ENCODE data around the gene IPO7. TPM values are rescaled to one million over a fixed set of nuclear protein-coding genes. Genes with fewer than 3 reads are reported as not detected.
A peak's percentile ranks its signal among the peaks of the same experiment; 100 is the strongest.

The IPO7 gene
- total RNA-seq, 1 experiment from 2014 or later = 205 TPM

DNA sequence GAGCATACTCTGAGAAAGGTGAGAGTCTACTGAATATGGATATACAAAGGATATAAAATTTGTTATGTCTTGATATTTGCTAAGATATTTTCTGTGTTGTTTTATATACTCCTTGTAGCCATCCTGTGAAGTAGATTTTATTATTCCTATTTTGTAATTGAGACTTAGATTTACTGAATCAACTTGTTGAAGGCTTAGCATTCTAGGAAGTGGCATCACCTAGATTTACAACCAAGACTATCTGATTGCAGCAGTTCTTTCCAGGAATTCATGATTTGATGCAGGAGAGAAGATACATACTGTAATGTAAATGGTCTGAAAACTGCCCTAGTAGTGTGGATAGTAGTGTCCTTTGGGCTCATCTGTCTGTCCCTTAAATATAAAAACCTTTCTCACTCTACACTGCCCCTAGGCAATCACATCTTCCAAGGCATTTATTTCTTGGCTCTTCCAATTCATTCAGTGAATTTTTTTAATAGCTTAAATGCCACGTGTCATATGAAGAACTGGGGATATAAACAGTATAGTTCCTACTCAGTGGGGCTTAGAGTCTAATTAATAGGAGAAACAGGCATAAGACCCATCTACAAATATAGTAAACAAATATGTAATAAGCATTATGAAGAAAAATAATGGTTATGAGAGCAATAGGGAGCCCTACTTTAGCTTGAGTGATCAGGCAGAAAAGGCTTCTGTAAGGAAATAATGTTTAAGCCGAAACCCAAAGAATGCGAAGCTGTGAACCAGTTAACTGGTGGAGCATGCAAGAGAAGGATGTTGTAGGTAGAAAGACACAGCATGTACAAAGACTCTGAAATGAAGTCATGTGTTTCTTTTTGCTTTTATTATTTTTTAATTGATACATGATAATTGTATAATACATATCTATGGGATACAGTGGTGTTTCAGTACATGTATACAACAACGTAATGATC is 13.6 kb downstream of the IPO7 start:
- H3K4me2 ChIP-seq (ENCODE audit: insufficient read depth, insufficient read length, low read length) = no peak overlapping the region
- Mint-ChIP-seq H3K36me3 (ENCODE audit: insufficient read depth in 1 of 3, low read depth in 3 of 3) (peaks cover 8 to 31% (median 25%) of the 10 kb centered on the region in 3 experiments; a peak in 6 of 7 replicates), H3K9me3 (no peaks in the 10 kb centered on the region), H3K27ac (peak overlapping the region in 1 of 3 experiments; percentile 90; a peak in 3 of 7 replicates), H3K27me3 (ENCODE audit: low read depth) (no peaks in the 10 kb centered on the region), H3K4me3 (no peak overlapping the region), H3K4me1 (peaks cover 24 to 26% of the 10 kb centered on the region in 2 experiments)
- H3K23me2 ChIP-seq (ENCODE audit: insufficient read length, low read depth, low read length, poor library complexity, severe bottlenecking) = no peaks in the 10 kb centered on the region
- no peak overlapping the region for H2BK12ac ChIP-seq (ENCODE audit: insufficient read length, low read depth, low read length)
- no CpG with 5 or more reads among the region's 4 CpGs for WGBS (ENCODE audit: extremely low coverage, insufficient read length, low lambda C conversion rate)
- no peak overlapping the region for H3K27ac ChIP-seq (ENCODE audit: insufficient read length, low read depth, low read length)
- no peak overlapping the region for H3K9ac ChIP-seq (ENCODE audit: extremely low read depth, insufficient read length, low read length)
- no peak overlapping the region for H3K4ac ChIP-seq (ENCODE audit: low read depth, low read length)
- no peak overlapping the region for H3K56ac ChIP-seq (ENCODE audit: insufficient read length, low read depth, low read length)
- peaks cover 64% of the 10 kb centered on the region for H3K79me2 ChIP-seq (ENCODE audit: insufficient read depth, low read length)
- no peaks in the 10 kb centered on the region for H3K9me3 ChIP-seq (ENCODE audit: control insufficient read depth, low read depth, low read length)
- no peaks in the 10 kb centered on the region for H4K20me1 ChIP-seq (ENCODE audit: control insufficient read depth, insufficient read depth, insufficient read length)
- no peaks in the 10 kb centered on the region for H3K27me3 ChIP-seq (ENCODE audit: insufficient read depth, low read length)
- H3K14ac ChIP-seq (ENCODE audit: insufficient read depth, low read length) = no peak overlapping the region
- H2BK5ac ChIP-seq (ENCODE audit: insufficient read length, low read length) = no peak overlapping the region
- no peak overlapping the region for H4K91ac ChIP-seq (ENCODE audit: insufficient read length, low read depth, low read length)
- no peak overlapping the region for H2BK15ac ChIP-seq (ENCODE audit: low read depth, low read length)
- H2BK120ac ChIP-seq (ENCODE audit: low read depth, low read length, poor library complexity, severe bottlenecking) = no peak overlapping the region
- no peak overlapping the region for H4K8ac ChIP-seq (replicated peaks; ENCODE audit: insufficient read length, low read depth, low read length)
- H3K23ac ChIP-seq (ENCODE audit: insufficient read length, low read depth, low read length) = no peak overlapping the region
- no peak for DNase-seq
- H3K18ac ChIP-seq (ENCODE audit: insufficient read length, low read depth, low read length) = no peak overlapping the region
- no peak overlapping the region for H3T11ph ChIP-seq (ENCODE audit: low read length)
- no peak overlapping the region for H2AFZ ChIP-seq (ENCODE audit: low read length)
- H2AK5ac ChIP-seq (ENCODE audit: insufficient read length, low read length) = no peak overlapping the region
- TF ChIP-seq, protein P1, sequence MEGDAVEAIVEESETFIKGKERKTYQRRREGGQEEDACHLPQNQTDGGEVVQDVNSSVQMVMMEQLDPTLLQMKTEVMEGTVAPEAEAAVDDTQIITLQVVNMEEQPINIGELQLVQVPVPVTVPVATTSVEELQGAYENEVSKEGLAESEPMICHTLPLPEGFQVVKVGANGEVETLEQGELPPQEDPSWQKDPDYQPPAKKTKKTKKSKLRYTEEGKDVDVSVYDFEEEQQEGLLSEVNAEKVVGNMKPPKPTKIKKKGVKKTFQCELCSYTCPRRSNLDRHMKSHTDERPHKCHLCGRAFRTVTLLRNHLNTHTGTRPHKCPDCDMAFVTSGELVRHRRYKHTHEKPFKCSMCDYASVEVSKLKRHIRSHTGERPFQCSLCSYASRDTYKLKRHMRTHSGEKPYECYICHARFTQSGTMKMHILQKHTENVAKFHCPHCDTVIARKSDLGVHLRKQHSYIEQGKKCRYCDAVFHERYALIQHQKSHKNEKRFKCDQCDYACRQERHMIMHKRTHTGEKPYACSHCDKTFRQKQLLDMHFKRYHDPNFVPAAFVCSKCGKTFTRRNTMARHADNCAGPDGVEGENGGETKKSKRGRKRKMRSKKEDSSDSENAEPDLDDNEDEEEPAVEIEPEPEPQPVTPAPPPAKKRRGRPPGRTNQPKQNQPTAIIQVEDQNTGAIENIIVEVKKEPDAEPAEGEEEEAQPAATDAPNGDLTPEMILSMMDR (conservative IDR thresholded peaks at IDR 0.05) = no peak
- H3K4me1 ChIP-seq (ENCODE audit: insufficient read depth, low read length) = no peaks in the 10 kb centered on the region; the same call in 1 of the 2 replicates
- H4K5ac ChIP-seq (ENCODE audit: insufficient read length, low read depth, low read length) = no peak overlapping the region
- H2BK20ac ChIP-seq (ENCODE audit: low read depth, low read length, poor library complexity, severe bottlenecking) = no peak overlapping the region
- H3K79me1 ChIP-seq (ENCODE audit: insufficient read depth, low read depth, low read length, poor library complexity, severe bottlenecking) = no peaks in the 10 kb centered on the region
